Subcutaneous adipose tissue (tissue), 4 donors: Measurements from ENCODE around the gene ABCD2. TPM values are rescaled to one million over a fixed set of nuclear protein-coding genes. Genes with fewer than 3 reads are reported as not detected.

Experiments used
- total RNA-seq, 4 donors: library from RNA; depleted of rRNA; stranded (reverse); fragments of >200 nt; gene quantifications; one replicate each; pipeline ENCODE4 v1.1.0, GENCODE V29; 2016
- TF ChIP-seq, protein P1 (sequence below): fragments of 450-650 bp; IDR thresholded peaks from one replicate; pipeline ENCODE4 v1.5.1; 2016; ENCODE audit warnings: low read depth, mild to moderate bottlenecking, control low read depth, antibody characterized with exemption, moderate library complexity

Gene ABCD2
- total RNA-seq, 4 donors from 2014 or later: 14.1 to 48.0 (median 31.9) TPM

DNA sequence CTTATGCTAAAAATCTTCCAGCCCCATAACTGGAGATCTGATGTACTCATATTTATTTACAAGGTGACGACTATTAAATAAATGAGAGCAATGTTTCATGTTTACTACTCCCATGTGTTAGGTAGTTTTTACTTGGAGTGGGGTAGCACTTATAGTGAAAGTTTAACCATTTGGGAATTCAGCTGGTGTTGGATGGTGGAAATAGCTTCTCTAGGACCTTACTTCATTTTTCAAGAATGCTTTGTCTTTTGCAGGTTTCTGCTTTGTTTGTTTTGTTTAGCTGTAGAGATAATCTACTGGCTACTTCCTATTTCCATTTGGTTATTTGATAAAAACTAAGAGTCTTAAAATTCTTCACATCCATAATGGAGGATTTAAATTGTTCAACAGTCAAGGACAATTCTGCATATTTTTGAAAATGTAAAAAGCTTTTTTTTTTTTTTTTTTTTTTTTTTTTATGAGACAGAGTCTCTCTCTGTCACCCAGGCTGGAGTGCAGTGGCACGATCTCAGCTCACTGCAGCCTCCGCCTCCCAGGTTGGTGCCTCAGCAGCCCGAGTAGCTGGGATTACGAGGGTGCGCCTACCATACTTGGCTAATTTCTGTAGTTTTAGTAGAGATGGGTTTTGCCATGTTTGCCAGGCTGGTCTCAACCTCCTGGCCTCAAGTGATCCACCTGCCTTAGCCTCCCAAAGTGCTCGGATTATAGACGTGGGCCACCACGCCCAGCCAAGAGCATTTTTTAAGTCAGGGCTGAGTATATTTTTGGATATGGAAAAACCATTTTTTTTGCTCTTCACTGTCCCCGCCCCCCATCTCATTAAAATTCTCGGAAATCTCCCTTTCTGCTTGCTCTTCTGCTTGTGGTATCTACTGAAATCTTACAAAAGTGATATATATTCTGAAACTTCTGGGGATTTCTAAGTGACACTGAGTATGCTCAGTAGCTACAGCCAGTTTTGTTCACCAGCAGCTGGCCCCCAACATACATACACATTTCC is 1.4 kb upstream of the ABCD2 start:
- TF ChIP-seq, protein P1, sequence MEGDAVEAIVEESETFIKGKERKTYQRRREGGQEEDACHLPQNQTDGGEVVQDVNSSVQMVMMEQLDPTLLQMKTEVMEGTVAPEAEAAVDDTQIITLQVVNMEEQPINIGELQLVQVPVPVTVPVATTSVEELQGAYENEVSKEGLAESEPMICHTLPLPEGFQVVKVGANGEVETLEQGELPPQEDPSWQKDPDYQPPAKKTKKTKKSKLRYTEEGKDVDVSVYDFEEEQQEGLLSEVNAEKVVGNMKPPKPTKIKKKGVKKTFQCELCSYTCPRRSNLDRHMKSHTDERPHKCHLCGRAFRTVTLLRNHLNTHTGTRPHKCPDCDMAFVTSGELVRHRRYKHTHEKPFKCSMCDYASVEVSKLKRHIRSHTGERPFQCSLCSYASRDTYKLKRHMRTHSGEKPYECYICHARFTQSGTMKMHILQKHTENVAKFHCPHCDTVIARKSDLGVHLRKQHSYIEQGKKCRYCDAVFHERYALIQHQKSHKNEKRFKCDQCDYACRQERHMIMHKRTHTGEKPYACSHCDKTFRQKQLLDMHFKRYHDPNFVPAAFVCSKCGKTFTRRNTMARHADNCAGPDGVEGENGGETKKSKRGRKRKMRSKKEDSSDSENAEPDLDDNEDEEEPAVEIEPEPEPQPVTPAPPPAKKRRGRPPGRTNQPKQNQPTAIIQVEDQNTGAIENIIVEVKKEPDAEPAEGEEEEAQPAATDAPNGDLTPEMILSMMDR: no peak

- TF ChIP-seq, protein P1: no peak
Measured at GRCh38 chr12:39619316-39619659, 315 bp downstream of the ABCD2 start.

DNA sequence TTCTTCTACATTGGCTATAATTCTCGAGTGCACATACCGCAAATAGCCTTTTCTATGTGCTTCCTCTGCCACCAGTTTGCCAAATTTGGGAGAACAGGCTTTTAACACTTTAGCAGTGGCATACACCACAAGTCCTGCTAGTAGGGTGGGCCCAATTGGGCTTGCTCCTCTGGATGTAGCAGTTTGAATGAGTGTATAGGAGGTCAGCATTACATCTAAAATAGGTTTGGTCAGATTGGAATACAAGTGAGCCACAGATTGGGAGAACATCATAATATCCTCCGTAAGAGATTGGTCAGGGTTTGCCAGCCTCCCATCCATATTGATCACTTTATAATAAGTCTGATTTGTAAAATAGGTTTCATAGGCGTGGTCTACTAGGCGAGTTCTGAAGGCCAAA is 902 bp downstream of the ABCD2 start:
- TF ChIP-seq, protein P1: no peak

- TF ChIP-seq, protein P1: no peak
Measured at GRCh38 chr12:39617887-39618286, 1.7 kb downstream of the ABCD2 start.

GRCh38 chr12:39616666-39617065 is 2.9 kb downstream of the ABCD2 start:
- TF ChIP-seq, protein P1: no peak

DNA sequence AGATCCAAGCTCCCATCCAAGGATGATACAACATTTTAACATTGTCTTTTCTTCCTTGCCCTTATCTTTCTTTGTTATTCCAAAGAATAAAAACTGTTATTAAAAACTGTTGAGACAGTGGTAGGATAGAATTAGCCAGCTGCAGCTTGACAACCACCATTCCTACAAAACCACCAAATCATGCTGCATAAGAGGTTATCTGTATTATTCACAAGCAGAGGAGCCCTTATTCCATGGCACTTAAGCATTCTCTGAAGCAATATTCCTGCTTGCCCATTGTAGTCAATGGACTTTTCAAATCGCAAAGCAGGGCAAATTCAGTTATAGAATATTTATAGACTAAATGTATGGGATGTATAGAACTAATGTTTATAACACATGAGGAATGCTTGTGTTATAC is 3.4 kb downstream of the ABCD2 start:
- TF ChIP-seq, protein P1: no peak

DNA sequence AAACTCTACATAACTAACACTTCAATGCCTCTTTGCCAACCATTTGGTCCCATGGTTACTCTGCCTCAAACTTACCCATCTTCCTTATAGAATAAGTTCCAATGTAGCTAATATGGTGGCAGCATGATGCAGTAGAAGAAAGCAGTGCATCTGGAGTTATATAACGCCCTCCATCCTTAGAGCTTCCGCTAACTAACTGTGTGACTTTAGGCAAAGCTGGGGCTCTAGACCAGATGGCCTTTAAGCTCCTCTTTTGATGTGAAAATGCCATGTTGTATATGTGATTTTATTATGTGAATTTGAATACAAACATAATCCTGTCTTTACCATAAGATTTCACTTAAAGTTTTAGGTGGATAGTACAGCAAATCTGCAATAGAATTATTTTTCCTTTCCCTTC is 6.1 kb downstream of the ABCD2 start:
- TF ChIP-seq, protein P1: no peak
